Mesendoderm (in vitro differentiated cells): ENCODE results near the gene LRRC45.
A peak's percentile ranks its signal among the peaks of the same experiment; 100 is the strongest.

Experiments
- DNase-seq: peaks from one replicate; pipeline ENCODE4 v3.0.0; 2013
- H2AK5ac ChIP-seq: 2 replicates; pipeline ENCODE4 v1.6.1; 2013; ENCODE audit warnings: low read length, inconsistent platforms
- H2BK120ac ChIP-seq: 2 replicates; pipeline ENCODE4 v1.6.1; 2013; ENCODE audit warnings: low read depth, mild to moderate bottlenecking, low read length, moderate library complexity, mixed read lengths
- H2BK15ac ChIP-seq: replicated peaks from 2 replicates; pipeline ENCODE4 v1.6.1; 2013; ENCODE audit warnings: low read depth, mild to moderate bottlenecking, moderate library complexity
- H2BK5ac ChIP-seq: 2 replicates; pipeline ENCODE4 v1.6.1; 2013; ENCODE audit warnings: low read length, inconsistent platforms
- H3K18ac ChIP-seq: 2 replicates; pipeline ENCODE4 v1.6.1; 2013; ENCODE audit warnings: mild to moderate bottlenecking, low read length, mixed read lengths
- H3K23ac ChIP-seq: one replicate; pipeline ENCODE4 v1.6.1; 2013; ENCODE audit warnings: low read length
- H3K27ac ChIP-seq: 2 replicates; pipeline ENCODE4 v1.5.1; 2013; ENCODE audit warnings: low read depth, mild to moderate bottlenecking, inconsistent platforms, low read length, moderate library complexity
- H3K27me3 ChIP-seq: 2 replicates; pipeline ENCODE4 v1.6.1; 2013; ENCODE audit warnings: low read length, control low read depth, mild to moderate bottlenecking, inconsistent platforms; ENCODE audit not compliant: insufficient read depth, poor library complexity
- H3K36me3 ChIP-seq: 2 replicates; pipeline ENCODE4 v1.6.1; 2013; ENCODE audit warnings: low read length, inconsistent platforms; ENCODE audit not compliant: control insufficient read depth, insufficient read depth
- H3K4ac ChIP-seq: one replicate; pipeline ENCODE4 v1.6.1; 2013; ENCODE audit warnings: low read depth, mild to moderate bottlenecking, low read length, moderate library complexity
- H3K4me1 ChIP-seq: 2 replicates; pipeline ENCODE4 v1.6.1; 2013; ENCODE audit warnings: low read depth, low read length, inconsistent platforms; ENCODE audit not compliant: control insufficient read depth
- H3K4me2 ChIP-seq: 2 replicates; pipeline ENCODE4 v1.6.1; 2013; ENCODE audit warnings: low read length
- H3K4me3 ChIP-seq: 2 replicates; pipeline ENCODE4 v1.5.1; 2013; ENCODE audit warnings: mild to moderate bottlenecking, low read length
- H3K56ac ChIP-seq: one replicate; pipeline ENCODE4 v1.6.1; 2013; ENCODE audit warnings: low read length
- H3K79me1 ChIP-seq: 2 replicates; pipeline ENCODE4 v1.6.1; 2013; ENCODE audit warnings: low read length, inconsistent platforms
- H3K79me2 ChIP-seq: 2 replicates; pipeline ENCODE4 v1.6.1; 2013; ENCODE audit warnings: mild to moderate bottlenecking, low read length; ENCODE audit not compliant: control insufficient read depth, insufficient read depth
- H3K9ac ChIP-seq: 2 replicates; pipeline ENCODE4 v1.6.1; 2013; ENCODE audit warnings: low read length, inconsistent platforms
- H4K5ac ChIP-seq: one replicate; pipeline ENCODE4 v1.6.1; 2013; ENCODE audit warnings: low read length
- H4K8ac ChIP-seq: one replicate; pipeline ENCODE4 v1.6.1; 2013; ENCODE audit warnings: low read depth, mild to moderate bottlenecking, control low read depth, low read length, moderate library complexity
- WGBS: extraction: QIAGEN DNeasy Blood & Tissue Kit; methylation state at CpG from one replicate; pipeline ENCODE4 v1.1.7; 2013; ENCODE audit warnings: low lambda C conversion rate, missing lambda C conversion rate; ENCODE audit not compliant: insufficient coverage; ENCODE audit errors: extremely low coverage; 5-methylcytosine and 5-hydroxymethylcytosine counted together

The LRRC45 gene

DNA sequence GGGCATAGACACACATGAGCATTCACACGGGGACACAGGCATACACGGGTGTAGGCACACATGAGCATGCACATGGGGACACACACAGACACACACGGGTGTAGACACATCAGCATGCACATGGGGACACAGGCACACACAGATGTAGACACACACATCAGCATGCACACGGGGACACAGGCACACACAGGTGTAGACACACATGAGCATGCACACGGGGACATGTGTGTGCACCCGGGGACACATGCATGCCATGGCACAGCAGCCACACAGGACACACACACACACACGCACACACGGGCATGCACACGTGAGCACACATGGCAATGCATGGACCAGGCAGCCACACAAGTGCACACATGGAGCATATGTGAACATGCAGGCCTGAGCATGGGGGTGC lies 19.5 kb downstream of the LRRC45 start:
- H3K4me1 ChIP-seq, result no peaks in the 10 kb centered on the region
- no peak overlapping the region for H3K4me3 ChIP-seq
- H3K79me1 ChIP-seq, result no peaks in the 10 kb centered on the region

DNA sequence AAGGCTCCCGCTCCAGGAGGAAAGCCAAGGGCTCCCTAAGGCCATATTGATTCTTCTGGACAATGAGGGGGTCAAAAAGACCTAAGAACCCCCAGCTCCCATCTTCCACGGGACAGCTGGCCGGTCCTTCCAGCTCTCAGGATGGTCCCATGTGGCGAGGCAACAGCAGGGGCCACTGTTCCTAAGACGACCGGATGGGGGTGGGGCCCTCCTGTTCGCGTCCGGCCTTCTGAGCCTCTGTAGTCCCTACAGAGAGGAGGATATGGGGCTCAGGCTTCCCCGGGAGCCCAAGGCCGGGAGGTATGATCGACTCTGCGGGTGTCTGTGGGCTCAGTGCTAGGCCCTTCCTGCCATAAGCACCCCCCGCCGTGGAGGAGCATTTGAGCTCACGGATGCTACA lies 20.4 kb downstream of the LRRC45 start:
- Histone ChIP-seq H3K18ac (no peak overlapping the region), H3K4me1 (no peaks in the 10 kb centered on the region), H4K5ac (no peak overlapping the region), H3K79me2 (no peaks in the 10 kb centered on the region), H3K56ac (no peak overlapping the region), H3K9ac (no peak overlapping the region), H2BK5ac (no peak overlapping the region), H3K27me3 (no peaks in the 10 kb centered on the region), H3K79me1 (no peaks in the 10 kb centered on the region), H3K23ac (no peak overlapping the region), H3K4ac (no peak overlapping the region), H3K27ac (no peak overlapping the region), H2BK120ac (no peak overlapping the region), H2AK5ac (no peak overlapping the region), H3K4me3 (no peak overlapping the region), H4K8ac (no peak overlapping the region), H2BK15ac (no peak overlapping the region), H3K4me2 (no peak overlapping the region), H3K36me3 (peaks cover 2% of the 10 kb centered on the region)
- peak; percentile 31 for DNase-seq
- no CpG with 5 or more reads among the region's 16 CpGs for WGBS

More for the DNA sequence above, 19.5 kb downstream of the LRRC45 start:
- no peak overlapping the region for H2BK15ac ChIP-seq
- no CpG with 5 or more reads among the region's 9 CpGs for WGBS
- H3K79me2 ChIP-seq, result no peaks in the 10 kb centered on the region
- H2BK5ac ChIP-seq, result no peak overlapping the region
- no peak overlapping the region for H3K9ac ChIP-seq
- H2BK120ac ChIP-seq, result no peak overlapping the region
- H3K23ac ChIP-seq, result no peak overlapping the region
- DNase-seq, result no peak
- no peak overlapping the region for H3K56ac ChIP-seq
- H3K4me2 ChIP-seq, result no peak overlapping the region
- no peak overlapping the region for H4K8ac ChIP-seq
- H4K5ac ChIP-seq, result no peak overlapping the region
- no peaks in the 10 kb centered on the region for H3K27me3 ChIP-seq
- no peak overlapping the region for H3K27ac ChIP-seq
- H2AK5ac ChIP-seq, result no peak overlapping the region
- no peak overlapping the region for H3K18ac ChIP-seq
- H3K36me3 ChIP-seq, result peaks cover 2% of the 10 kb centered on the region
- no peak overlapping the region for H3K4ac ChIP-seq

DNA sequence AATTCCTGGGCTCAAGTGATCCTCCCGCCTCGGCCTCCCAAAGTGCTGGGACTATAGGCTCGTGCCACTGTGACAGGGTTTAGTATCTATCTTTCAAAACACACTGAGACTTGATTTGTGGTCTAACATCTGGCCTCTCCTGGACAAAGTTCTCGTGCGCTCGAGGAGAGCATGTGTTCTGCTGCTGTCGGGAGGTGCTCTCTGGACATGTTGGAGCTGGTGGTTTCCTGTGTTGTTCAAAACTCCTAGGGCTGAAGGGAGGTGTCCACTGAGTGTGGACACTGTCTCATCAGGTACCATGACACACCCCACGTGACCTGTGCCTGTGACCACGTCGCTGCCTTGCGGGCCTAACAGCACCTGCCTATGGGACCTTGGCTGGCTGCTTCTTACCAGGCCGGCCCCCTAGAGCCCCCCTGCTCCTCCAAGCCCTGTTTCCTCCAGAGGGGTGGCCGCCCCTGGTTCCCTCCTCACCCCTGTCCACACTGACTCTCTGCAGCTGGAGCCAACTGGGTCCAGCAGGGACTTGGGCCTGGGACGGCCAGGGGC lies 22.9 kb downstream of the LRRC45 start:
- Histone ChIP-seq H3K36me3 (peaks cover 2% of the 10 kb centered on the region), H3K79me2 (no peaks in the 10 kb centered on the region), H2BK120ac (no peak overlapping the region), H3K27ac (no peak overlapping the region), H4K8ac (no peak overlapping the region), H4K5ac (no peak overlapping the region), H3K18ac (no peak overlapping the region), H3K79me1 (no peaks in the 10 kb centered on the region), H2BK15ac (no peak overlapping the region), H3K4me2 (no peak overlapping the region), H3K56ac (no peak overlapping the region), H3K4me1 (no peaks in the 10 kb centered on the region), H2BK5ac (no peak overlapping the region), H3K9ac (no peak overlapping the region), H3K23ac (no peak overlapping the region), H3K27me3 (no peaks in the 10 kb centered on the region), H2AK5ac (no peak overlapping the region), H3K4ac (no peak overlapping the region), H3K4me3 (no peak overlapping the region)
- DNase-seq, result no peak
- WGBS, result no CpG with 5 or more reads among the region's 14 CpGs

DNA sequence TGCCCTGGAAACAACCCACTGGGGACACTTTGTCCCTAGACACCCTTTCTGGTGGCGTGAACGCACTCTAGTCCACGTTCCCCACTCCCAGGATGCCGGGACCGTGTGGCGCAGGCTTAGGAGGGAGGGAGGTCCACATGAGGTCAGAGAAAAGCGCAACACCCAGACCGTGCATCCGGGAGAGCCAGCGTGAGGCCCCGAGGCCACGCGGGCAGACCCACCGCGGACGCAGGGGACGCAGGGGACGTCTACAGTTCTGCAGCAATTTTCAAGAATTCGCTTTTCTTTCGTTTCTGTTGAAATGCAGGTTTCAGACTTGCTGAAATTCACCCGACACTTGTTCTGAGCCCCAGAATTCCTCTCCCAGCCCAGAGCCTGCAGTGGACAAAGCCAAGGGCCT lies 23.8 kb downstream of the LRRC45 start:
- no peaks in the 10 kb centered on the region for H3K79me2 ChIP-seq
- no peak overlapping the region for H4K5ac ChIP-seq
- no peak overlapping the region for H3K56ac ChIP-seq
- no peak overlapping the region for H2BK5ac ChIP-seq
- peaks cover 2% of the 10 kb centered on the region for H3K36me3 ChIP-seq
- H3K4me2 ChIP-seq, result no peak overlapping the region
- H2AK5ac ChIP-seq, result no peak overlapping the region
- H3K9ac ChIP-seq, result no peak overlapping the region
- no peaks in the 10 kb centered on the region for H3K27me3 ChIP-seq
- H3K4me1 ChIP-seq, result no peaks in the 10 kb centered on the region
- no peak overlapping the region for H3K18ac ChIP-seq
- no peak overlapping the region for H2BK15ac ChIP-seq
- no peak overlapping the region for H3K23ac ChIP-seq
- no CpG with 5 or more reads among the region's 21 CpGs for WGBS
- no peak overlapping the region for H4K8ac ChIP-seq
- no peak overlapping the region for H3K4me3 ChIP-seq
- H2BK120ac ChIP-seq, result no peak overlapping the region
- DNase-seq, result no peak
- H3K4ac ChIP-seq, result no peak overlapping the region
- no peaks in the 10 kb centered on the region for H3K79me1 ChIP-seq
- H3K27ac ChIP-seq, result no peak overlapping the region

DNA sequence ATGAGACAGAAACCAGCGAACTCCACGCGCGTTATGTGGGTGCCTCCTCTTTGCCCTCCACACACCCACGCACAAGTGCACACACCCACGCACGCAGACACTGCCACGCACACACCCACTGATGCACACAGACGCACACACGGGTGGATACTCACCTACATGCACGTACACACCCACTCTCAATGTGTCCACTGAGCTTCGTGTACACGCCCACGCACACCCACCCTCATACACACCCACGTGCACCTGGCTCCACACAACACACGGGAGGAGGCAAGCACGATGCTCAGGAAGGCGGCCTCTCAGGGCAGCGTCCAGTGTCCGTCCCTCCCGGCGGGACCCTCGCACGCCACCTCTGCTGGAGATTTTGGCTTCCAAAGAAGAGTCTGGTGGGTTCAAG lies 24.3 kb downstream of the LRRC45 start:
- no peak overlapping the region for H3K4ac ChIP-seq
- no peak overlapping the region for H3K4me3 ChIP-seq
- H3K36me3 ChIP-seq, result peaks cover 2% of the 10 kb centered on the region

DNA sequence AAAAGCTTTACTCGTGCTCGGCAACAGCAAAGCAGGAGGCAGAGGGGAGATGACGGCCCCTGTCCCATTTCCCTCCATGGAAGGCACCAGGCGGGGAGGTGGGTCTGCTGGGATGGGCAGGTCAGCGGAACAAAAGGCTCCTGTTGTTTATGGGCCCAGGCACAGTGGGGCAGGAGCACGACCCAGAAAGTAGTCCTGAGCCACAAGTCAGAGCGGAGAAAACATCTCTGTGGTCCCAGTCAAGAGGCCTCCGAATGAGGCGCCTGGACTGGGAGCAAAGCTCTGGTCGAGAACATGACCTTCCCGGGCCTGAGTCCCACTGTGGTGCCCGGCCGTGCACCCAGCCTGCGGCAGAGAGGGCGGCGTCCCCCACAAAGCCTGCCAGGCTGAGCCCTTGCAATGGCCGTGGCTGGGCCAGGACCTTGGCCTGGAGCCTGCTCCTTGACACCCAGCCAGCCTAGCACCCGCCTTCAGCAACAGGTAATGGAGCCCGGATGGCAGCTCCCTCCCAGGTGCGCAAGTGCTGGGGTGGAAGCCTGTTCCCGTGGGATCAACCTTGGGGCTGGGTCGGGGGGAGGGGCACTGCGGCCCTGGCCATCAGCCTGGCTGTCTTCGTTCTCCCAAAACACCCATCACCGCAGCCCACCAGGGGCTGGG lies 24.9 kb downstream of the LRRC45 start:
- H3K4me1 ChIP-seq, result no peaks in the 10 kb centered on the region
- no peak overlapping the region for H3K56ac ChIP-seq
- no peak overlapping the region for H3K4ac ChIP-seq
- no peak overlapping the region for H3K27ac ChIP-seq
- no peak overlapping the region for H2AK5ac ChIP-seq
- H2BK15ac ChIP-seq, result no peak overlapping the region
- H3K79me1 ChIP-seq, result peaks cover 3% of the 10 kb centered on the region
- H3K79me2 ChIP-seq, result peaks cover 7% of the 10 kb centered on the region
- H2BK120ac ChIP-seq, result no peak overlapping the region
- no peak overlapping the region for H3K4me2 ChIP-seq
- H3K36me3 ChIP-seq, result peaks cover 2% of the 10 kb centered on the region
- H3K18ac ChIP-seq, result no peak overlapping the region
- no peak for DNase-seq
- H4K8ac ChIP-seq, result no peak overlapping the region
- H3K27me3 ChIP-seq, result no peaks in the 10 kb centered on the region
- no peak overlapping the region for H2BK5ac ChIP-seq
- H3K23ac ChIP-seq, result no peak overlapping the region
- no peak overlapping the region for H4K5ac ChIP-seq
- H3K4me3 ChIP-seq, result no peak overlapping the region
- H3K9ac ChIP-seq, result no peak overlapping the region
- no CpG with 5 or more reads among the region's 25 CpGs for WGBS

More for the DNA sequence above, 24.3 kb downstream of the LRRC45 start:
- no peak overlapping the region for H2AK5ac ChIP-seq
- H4K5ac ChIP-seq, result no peak overlapping the region
- no peaks in the 10 kb centered on the region for H3K4me1 ChIP-seq
- DNase-seq, result no peak
- H3K79me2 ChIP-seq, result peaks cover 3% of the 10 kb centered on the region
- no peaks in the 10 kb centered on the region for H3K79me1 ChIP-seq
- H3K18ac ChIP-seq, result no peak overlapping the region
- no peak overlapping the region for H3K56ac ChIP-seq
- H2BK15ac ChIP-seq, result no peak overlapping the region
- H4K8ac ChIP-seq, result no peak overlapping the region
- WGBS, result no CpG with 5 or more reads among the region's 24 CpGs
- no peaks in the 10 kb centered on the region for H3K27me3 ChIP-seq
- H3K4me2 ChIP-seq, result no peak overlapping the region
- no peak overlapping the region for H3K23ac ChIP-seq
- H2BK120ac ChIP-seq, result no peak overlapping the region
- H3K9ac ChIP-seq, result no peak overlapping the region
- H3K27ac ChIP-seq, result no peak overlapping the region
- no peak overlapping the region for H2BK5ac ChIP-seq
